KMS-11 (cell line): ENCODE results near the gene RAB36.
A peak's percentile ranks its signal among the peaks of the same experiment; 100 is the strongest.

Experiments
- H2AFZ ChIP-seq: fragments of 200-600 bp; sonication (generic); 2 replicates; pipeline ENCODE4 v1.6.1; 2016; ENCODE audit warnings: antibody characterized with exemption, mixed run types, low read depth
- H3K27ac ChIP-seq: fragments of 200-600 bp; sonication (generic); 2 replicates; pipeline ENCODE4 v1.6.1; 2016; ENCODE audit warnings: mild to moderate bottlenecking, mixed run types
- H3K27me3 ChIP-seq: fragments of 200-600 bp; sonication (generic); 2 replicates; pipeline ENCODE4 v1.6.1; 2017; ENCODE audit warnings: mild to moderate bottlenecking, low read depth, mixed run types, moderate library complexity; ENCODE audit not compliant: insufficient read depth
- H3K36me3 ChIP-seq: fragments of 200-600 bp; sonication (generic); 2 replicates; pipeline ENCODE4 v1.6.1; 2017; ENCODE audit warnings: mild to moderate bottlenecking, mixed run types; ENCODE audit not compliant: insufficient read depth
- H3K4me1 ChIP-seq: fragments of 200-600 bp; sonication (generic); 2 replicates; pipeline ENCODE4 v1.6.1; 2016; ENCODE audit warnings: mild to moderate bottlenecking, low read depth, mixed run types; ENCODE audit not compliant: poor library complexity, severe bottlenecking
- H3K4me2 ChIP-seq: fragments of 200-600 bp; sonication (generic); 2 replicates; pipeline ENCODE4 v1.7.0; 2016; ENCODE audit warnings: mild to moderate bottlenecking, mixed run types
- H3K4me3 ChIP-seq: fragments of 200-600 bp; sonication (generic); IDR thresholded peaks from 2 replicates; pipeline ENCODE4 v1.6.1; 2017; ENCODE audit warnings: low read depth, low read length, mixed read lengths; ENCODE audit not compliant: insufficient read depth
- H3K79me2 ChIP-seq: fragments of 200-600 bp; sonication (generic); 2 replicates; pipeline ENCODE4 v1.6.1; 2016; ENCODE audit warnings: low read depth, mixed run types; ENCODE audit not compliant: insufficient read depth
- H3K9ac ChIP-seq: fragments of 200-600 bp; sonication (generic); 2 replicates; pipeline ENCODE4 v1.6.1; 2016; ENCODE audit warnings: mild to moderate bottlenecking, mixed run types
- H4K20me1 ChIP-seq: fragments of 200-600 bp; sonication (generic); 2 replicates; pipeline ENCODE4 v1.6.1; 2016; ENCODE audit warnings: mild to moderate bottlenecking, mixed run types; ENCODE audit not compliant: insufficient read depth
- TF ChIP-seq, protein P1 (sequence below): fragments of 200-600 bp; sonication (generic); conservative IDR thresholded peaks from 2 replicates; pipeline ENCODE4 v1.6.1; 2017; ENCODE audit warnings: low read depth, mild to moderate bottlenecking, antibody characterized with exemption, low read length, moderate library complexity, mixed read lengths

RAB36 gene

DNA sequence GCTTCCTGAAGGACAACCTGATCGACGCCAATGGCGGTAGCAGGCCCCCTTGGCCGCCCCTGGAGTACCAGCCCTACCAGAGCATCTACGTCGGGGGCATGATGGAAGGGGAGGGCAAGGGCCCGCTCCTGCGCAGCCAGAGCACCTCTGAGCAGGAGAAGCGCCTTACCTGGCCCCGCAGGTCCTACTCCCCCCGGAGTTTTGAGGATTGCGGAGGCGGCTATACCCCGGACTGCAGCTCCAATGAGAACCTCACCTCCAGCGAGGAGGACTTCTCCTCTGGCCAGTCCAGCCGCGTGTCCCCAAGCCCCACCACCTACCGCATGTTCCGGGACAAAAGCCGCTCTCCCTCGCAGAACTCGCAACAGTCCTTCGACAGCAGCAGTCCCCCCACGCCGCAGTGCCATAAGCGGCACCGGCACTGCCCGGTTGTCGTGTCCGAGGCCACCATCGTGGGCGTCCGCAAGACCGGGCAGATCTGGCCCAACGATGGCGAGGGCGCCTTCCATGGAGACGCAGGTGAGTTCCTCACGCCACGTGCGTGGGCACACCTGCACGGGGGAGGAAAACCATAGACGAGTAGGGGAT, 36.5 kb downstream of the RAB36 start:
- H3K36me3 ChIP-seq = no peaks in the 10 kb centered on the region
- H3K4me3 ChIP-seq = peak overlapping the region; percentile 48
- peaks cover 48% of the 10 kb centered on the region for H3K4me1 ChIP-seq
- H3K9ac ChIP-seq = peak overlapping the region; percentile 39; the same call in 1 of the 2 replicates
- H3K79me2 ChIP-seq = peaks cover 57% of the 10 kb centered on the region
- H2AFZ ChIP-seq = no peak overlapping the region
- H3K4me2 ChIP-seq = peak overlapping the region; percentile 92
- TF ChIP-seq, protein P1, sequence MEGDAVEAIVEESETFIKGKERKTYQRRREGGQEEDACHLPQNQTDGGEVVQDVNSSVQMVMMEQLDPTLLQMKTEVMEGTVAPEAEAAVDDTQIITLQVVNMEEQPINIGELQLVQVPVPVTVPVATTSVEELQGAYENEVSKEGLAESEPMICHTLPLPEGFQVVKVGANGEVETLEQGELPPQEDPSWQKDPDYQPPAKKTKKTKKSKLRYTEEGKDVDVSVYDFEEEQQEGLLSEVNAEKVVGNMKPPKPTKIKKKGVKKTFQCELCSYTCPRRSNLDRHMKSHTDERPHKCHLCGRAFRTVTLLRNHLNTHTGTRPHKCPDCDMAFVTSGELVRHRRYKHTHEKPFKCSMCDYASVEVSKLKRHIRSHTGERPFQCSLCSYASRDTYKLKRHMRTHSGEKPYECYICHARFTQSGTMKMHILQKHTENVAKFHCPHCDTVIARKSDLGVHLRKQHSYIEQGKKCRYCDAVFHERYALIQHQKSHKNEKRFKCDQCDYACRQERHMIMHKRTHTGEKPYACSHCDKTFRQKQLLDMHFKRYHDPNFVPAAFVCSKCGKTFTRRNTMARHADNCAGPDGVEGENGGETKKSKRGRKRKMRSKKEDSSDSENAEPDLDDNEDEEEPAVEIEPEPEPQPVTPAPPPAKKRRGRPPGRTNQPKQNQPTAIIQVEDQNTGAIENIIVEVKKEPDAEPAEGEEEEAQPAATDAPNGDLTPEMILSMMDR = no peak
- no peaks in the 10 kb centered on the region for H3K27me3 ChIP-seq
- peak overlapping the region; percentile 63 for H3K27ac ChIP-seq
- no peaks in the 10 kb centered on the region; the same call in 1 of the 2 replicates for H4K20me1 ChIP-seq

DNA sequence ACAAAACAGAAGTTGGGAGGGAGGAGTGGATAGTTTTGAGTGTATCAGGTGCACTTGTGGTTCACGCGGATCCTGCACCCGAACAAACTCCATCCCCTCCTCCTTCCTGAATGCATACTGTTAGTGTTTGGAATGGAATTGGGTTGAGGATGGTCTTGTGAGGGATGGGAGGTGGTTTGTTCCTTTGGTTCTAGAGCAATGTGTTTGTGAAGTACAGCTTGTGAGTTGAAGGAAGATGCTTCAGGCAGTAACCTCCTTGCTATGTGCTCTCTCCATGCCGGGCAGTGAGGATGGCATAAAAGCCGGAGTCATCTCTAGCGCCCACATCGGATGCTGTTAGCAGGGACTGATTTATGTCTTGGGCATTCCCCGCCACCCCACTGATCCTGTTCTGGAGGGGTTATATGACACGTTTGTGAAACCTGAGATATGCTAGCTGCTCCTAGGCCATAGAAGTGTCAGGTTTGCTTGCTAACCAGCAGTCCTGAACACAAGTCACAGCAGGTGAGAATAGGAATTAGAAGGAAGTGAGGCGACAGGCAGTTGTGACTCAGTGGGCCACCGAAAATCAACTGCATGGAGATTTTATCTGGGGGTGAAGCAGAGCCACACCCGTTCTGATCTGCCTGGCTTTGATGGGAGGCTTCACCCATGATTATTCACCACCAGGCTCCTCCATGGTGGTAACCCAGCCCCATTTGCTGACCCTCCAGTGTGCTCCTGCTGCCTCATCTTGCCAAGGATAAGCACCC, 37.2 kb downstream of the RAB36 start:
- TF ChIP-seq, protein P1 = no peak
- Histone ChIP-seq H2AFZ (no peak overlapping the region), H4K20me1 (peaks cover 2% of the 10 kb centered on the region), H3K9ac (peak overlapping the region; percentile 39; the same call in 1 of the 2 replicates), H3K4me3 (peak overlapping the region; percentile 48), H3K36me3 (no peaks in the 10 kb centered on the region), H3K79me2 (peaks cover 64% of the 10 kb centered on the region), H3K27me3 (no peaks in the 10 kb centered on the region), H3K4me2 (peak overlapping the region; percentile 92), H3K4me1 (peaks cover 53% of the 10 kb centered on the region), H3K27ac (peak overlapping the region; percentile 63)

DNA sequence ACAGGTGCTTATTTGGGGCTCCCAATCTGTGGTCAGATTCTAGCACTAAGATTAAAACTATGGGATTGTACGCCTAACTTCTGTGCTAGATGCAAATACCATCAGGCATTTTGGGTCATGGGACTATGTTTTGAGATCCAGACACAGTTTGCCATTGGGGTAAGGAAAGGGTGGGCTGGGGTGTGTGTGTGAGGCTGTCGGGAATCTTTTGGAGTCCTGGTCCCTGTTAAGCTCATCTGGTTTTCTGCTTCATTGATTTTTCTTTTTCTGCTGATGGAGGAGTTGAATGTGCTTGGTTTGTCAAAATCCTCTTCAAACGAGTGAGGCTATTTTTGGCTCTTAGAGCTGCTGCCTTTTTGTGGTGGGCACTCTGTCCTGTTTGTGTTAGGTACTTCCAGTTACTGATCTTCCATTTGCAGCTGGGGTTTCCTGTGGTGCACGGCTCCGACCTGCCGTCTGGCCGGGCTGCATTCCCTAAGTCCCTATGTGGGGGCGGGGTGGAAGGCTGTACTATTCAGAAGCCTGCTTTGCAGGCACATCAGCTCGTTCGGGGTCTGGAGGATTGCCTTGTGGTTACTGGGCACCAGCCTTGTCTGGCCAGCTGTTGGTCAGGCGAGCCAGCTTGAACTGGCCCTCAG, 37.9 kb downstream of the RAB36 start:
- peaks cover 57% of the 10 kb centered on the region for H3K4me1 ChIP-seq
- TF ChIP-seq, protein P1 = no peak
- no peak overlapping the region for H2AFZ ChIP-seq
- H3K4me3 ChIP-seq = no peak overlapping the region
- H4K20me1 ChIP-seq = peaks cover 8% of the 10 kb centered on the region
- no peaks in the 10 kb centered on the region for H3K27me3 ChIP-seq
- H3K79me2 ChIP-seq = peaks cover 70% of the 10 kb centered on the region
- H3K4me2 ChIP-seq = peak overlapping the region; percentile 92
- H3K36me3 ChIP-seq = no peaks in the 10 kb centered on the region
- H3K9ac ChIP-seq = peak overlapping the region; percentile 39; the same call in 1 of the 2 replicates
- H3K27ac ChIP-seq = peak overlapping the region; percentile 63

DNA sequence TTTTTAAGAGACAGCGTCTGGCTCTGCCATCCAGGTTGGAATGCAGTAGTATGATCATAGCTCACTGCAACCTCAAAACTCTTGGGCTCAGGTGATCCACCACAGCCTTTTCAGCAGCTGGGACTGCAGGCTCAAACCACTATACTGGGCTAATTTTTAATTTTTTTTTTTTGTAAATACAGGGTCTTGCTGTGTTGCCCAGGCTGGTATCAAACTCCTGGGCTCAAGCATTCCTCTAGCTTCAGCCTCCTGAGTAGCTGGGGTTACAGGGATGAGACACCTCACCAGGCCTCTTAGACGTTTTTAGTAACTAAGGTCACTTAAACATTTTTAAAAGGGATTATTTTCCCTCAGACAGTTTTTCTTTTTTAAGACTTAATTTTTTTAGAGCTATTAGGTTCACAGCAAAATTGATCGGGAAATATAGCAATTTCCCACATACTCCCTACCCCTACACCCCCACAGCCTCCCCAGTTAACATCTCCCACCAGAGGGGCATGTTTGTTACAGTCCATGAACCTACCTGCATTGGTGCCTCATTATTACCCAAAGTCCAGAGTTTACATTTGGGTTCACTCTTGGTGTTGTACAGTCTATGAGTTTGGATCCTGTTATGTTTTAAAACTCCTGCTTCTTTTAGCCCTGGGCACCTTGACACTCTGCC, 39.0 kb downstream of the RAB36 start:
- H3K79me2 ChIP-seq = peaks cover 81% of the 10 kb centered on the region
- H4K20me1 ChIP-seq = peaks cover 8% of the 10 kb centered on the region
- peaks cover 50% of the 10 kb centered on the region for H3K4me1 ChIP-seq
- no peak overlapping the region for H2AFZ ChIP-seq
- TF ChIP-seq, protein P1 = no peak
- H3K4me2 ChIP-seq = peak overlapping the region; percentile 92
- H3K4me3 ChIP-seq = no peak overlapping the region
- no peaks in the 10 kb centered on the region for H3K36me3 ChIP-seq
- H3K27ac ChIP-seq = peak overlapping the region; percentile 63; the same call in 1 of the 2 replicates
- H3K27me3 ChIP-seq = no peaks in the 10 kb centered on the region
- H3K9ac ChIP-seq = no peak overlapping the region; the same call in 1 of the 2 replicates
